ENCODE data around the gene BEX3. TPM values are rescaled to one million over a fixed set of nuclear protein-coding genes. Genes with fewer than 3 reads are reported as not detected.

BEX3 gene
- total and polyA plus RNA-seq, 11 donors, result 74.4 to 153 (median 114) TPM

DNA sequence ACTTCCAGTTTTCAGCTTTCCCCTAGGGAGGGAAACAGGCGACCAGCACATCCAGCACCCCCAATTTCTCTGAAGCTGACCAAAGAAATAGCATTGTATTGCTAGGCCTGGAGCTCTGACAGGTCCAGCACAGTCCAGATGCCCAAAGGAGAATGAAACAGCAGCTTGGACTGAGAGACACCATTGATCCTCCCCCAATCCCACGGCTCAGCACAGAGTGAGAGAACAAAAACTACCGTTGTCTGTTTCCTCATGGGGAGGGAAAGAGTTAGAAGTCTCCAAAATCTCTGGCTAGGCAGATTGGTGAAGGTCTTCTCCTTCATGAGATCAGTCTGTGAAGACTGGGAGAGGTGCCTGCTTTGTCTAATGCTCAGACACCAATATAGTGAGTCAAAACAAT lies 37.7 kb upstream of the BEX3 start:
- Histone ChIP-seq H3K4me3 (no peak overlapping the region), H3K4me1 (no peaks in the 10 kb centered on the region), H3K9me3 (no peaks in the 10 kb centered on the region), H3K27me3 (peaks cover 0 to 31% (median 0%) of the 10 kb centered on the region in 9 donors), H3K36me3 (no peaks in the 10 kb centered on the region), H3K27ac (no peak overlapping the region)
- DNase-seq, result no peak
- intact Hi-C loops (cut with DNase I), result no loop called here
- no peak for TF ChIP-seq POLR2A (IDR thresholded peaks at IDR 0.05)
- TF ChIP-seq, protein P1, sequence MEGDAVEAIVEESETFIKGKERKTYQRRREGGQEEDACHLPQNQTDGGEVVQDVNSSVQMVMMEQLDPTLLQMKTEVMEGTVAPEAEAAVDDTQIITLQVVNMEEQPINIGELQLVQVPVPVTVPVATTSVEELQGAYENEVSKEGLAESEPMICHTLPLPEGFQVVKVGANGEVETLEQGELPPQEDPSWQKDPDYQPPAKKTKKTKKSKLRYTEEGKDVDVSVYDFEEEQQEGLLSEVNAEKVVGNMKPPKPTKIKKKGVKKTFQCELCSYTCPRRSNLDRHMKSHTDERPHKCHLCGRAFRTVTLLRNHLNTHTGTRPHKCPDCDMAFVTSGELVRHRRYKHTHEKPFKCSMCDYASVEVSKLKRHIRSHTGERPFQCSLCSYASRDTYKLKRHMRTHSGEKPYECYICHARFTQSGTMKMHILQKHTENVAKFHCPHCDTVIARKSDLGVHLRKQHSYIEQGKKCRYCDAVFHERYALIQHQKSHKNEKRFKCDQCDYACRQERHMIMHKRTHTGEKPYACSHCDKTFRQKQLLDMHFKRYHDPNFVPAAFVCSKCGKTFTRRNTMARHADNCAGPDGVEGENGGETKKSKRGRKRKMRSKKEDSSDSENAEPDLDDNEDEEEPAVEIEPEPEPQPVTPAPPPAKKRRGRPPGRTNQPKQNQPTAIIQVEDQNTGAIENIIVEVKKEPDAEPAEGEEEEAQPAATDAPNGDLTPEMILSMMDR (IDR thresholded peaks at IDR 0.05), result no peak
- WGBS, 4 donors, result 19 to 73% (median 45%) methylated on average over 3 of the region's 3 CpGs
- ATAC-seq, result no peak

DNA sequence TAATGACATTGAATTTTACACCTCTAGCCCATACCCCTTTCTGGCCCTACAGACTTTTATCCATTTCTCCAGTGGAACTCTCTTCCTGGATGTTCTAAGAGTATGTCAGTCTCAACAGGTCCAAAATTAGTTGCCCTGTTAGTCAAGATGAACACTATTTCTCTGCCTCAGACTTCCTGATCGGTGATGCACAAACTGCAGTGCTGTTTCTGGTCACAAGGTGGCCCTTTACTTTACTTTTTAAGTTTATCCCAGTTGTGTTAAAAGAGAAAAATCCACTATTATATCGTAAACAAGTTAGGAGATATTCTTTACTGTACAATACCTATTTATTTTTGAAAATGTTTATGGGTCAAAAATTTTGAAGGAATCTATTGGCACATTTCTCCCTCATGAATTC lies 33.2 kb upstream of the BEX3 start:
- Histone ChIP-seq H3K4me3 (no peak overlapping the region), H3K4me1 (no peaks in the 10 kb centered on the region), H3K27me3 (peaks cover 0 to 45% (median 0%) of the 10 kb centered on the region in 9 donors), H3K36me3 (no peaks in the 10 kb centered on the region), H3K27ac (no peak overlapping the region), H3K9me3 (no peaks in the 10 kb centered on the region)
- ATAC-seq (peak in 1 of 4 donors; percentile 29), DNase-seq (no peak)
- 2 to 29% (median 11%) methylated on average over 2 of the region's 2 CpGs for WGBS, 4 donors
- intact Hi-C loops (cut with DNase I), result loop anchor here in 6 of 10 donors (2.0 to 5.0 kb wide), 2 partner anchors 122 to 124 kb away; no protein-coding TSS in a partner anchor
- TF ChIP-seq, protein P1 (IDR thresholded peaks at IDR 0.05), result peak; percentile 50 to 73 (median 65)
- no peak for TF ChIP-seq POLR2A (IDR thresholded peaks at IDR 0.05)

DNA sequence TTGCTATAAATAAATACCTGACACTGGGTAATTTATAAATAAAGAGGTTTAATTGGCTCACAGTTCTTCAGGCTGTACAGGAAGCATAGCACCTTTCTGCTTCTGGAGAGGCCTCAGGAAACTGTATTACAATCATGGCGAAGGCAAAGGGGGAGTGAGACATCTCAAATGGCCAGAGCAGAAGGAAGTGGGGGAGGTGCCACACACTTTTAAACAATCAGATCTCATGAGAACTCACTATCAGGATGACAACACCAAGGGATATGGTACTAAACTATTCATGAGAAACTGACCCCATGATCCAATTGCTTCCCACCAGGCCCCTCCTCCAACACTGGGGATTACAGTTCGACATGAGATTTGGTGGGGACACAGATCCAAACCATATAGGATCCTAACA lies 31.7 kb upstream of the BEX3 start:
- ATAC-seq (peak in 1 of 4 donors; percentile 39), DNase-seq (no peak)
- WGBS, 4 donors, result 45 to 56% (median 50%) methylated on average over 2 of the region's 2 CpGs
- no peaks in the 10 kb centered on the region for H3K4me1 ChIP-seq
- H3K36me3 ChIP-seq, result no peaks in the 10 kb centered on the region
- TF ChIP-seq, protein P1 (IDR thresholded peaks at IDR 0.05), result no peak
- TF ChIP-seq POLR2A (IDR thresholded peaks at IDR 0.05), result no peak
- peaks cover 0 to 48% (median 0%) of the 10 kb centered on the region in 9 donors for H3K27me3 ChIP-seq
- H3K27ac ChIP-seq, result no peak overlapping the region
- H3K4me3 ChIP-seq, result no peak overlapping the region
- no peaks in the 10 kb centered on the region for H3K9me3 ChIP-seq
- intact Hi-C loops (cut with DNase I), result loop anchor here in 5 of 10 donors (1.0 to 5.0 kb wide), 3 partner anchors 120 to 123 kb away; no protein-coding TSS in a partner anchor

DNA sequence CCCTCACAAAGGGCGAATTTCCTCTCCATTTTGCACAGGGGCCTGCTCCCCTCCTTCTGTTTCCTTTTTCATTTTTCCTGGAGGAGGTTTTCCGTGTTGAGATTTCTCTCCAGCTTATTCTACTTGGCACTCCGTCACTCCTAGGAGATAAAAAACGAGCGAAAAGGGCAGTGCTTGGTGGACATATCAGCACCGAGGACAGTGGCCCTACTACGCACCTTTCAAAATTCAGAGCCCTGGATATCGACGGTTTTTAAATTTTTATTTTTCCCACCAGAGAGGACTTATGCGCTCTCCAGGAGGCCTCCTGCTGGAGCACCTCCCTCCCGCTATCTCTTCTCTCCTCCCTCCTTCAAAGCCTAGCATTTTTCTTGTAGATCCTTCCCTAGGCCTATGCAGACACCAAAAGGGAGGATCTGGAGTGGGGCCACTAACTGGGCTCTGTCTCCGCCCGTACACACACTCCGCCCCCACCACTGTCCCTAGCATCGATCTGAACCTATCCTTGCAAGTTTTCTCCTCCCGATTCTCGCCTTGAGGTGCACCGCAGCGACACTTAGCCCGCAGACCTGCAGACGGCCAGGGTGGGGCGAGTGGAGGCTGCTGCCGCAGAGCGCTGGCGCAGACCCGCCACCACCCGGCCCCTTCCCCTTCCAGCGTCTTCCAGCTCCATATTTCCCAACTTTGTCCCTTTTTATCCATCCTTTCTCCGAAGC lies 28.5 kb upstream of the BEX3 start:
- H3K9me3 ChIP-seq, result no peaks in the 10 kb centered on the region
- H3K4me3 ChIP-seq, result no peak overlapping the region
- ATAC-seq (no peak), DNase-seq (no peak)
- H3K36me3 ChIP-seq, result no peaks in the 10 kb centered on the region
- 52 to 58% (median 53%) methylated on average over 29 of the region's 29 CpGs for WGBS, 4 donors
- H3K27me3 ChIP-seq, result peaks cover 0 to 49% (median 0%) of the 10 kb centered on the region in 9 donors
- no peak overlapping the region for H3K27ac ChIP-seq
- intact Hi-C loops (cut with DNase I), result no loop called here
- TF ChIP-seq, protein P1 (IDR thresholded peaks at IDR 0.05), result no peak
- no peak for TF ChIP-seq POLR2A (IDR thresholded peaks at IDR 0.05)
- no peaks in the 10 kb centered on the region for H3K4me1 ChIP-seq
